Measurements from ENCODE around the gene SLC30A2.
A peak's percentile ranks its signal among the peaks of the same experiment; 100 is the strongest.

The SLC30A2 gene

GRCh38 chr1:26022404-26022779 is 23.5 kb downstream of the SLC30A2 start:
- DNase-seq (ENCODE audit: low read depth in 3 of 3): no peak

DNA sequence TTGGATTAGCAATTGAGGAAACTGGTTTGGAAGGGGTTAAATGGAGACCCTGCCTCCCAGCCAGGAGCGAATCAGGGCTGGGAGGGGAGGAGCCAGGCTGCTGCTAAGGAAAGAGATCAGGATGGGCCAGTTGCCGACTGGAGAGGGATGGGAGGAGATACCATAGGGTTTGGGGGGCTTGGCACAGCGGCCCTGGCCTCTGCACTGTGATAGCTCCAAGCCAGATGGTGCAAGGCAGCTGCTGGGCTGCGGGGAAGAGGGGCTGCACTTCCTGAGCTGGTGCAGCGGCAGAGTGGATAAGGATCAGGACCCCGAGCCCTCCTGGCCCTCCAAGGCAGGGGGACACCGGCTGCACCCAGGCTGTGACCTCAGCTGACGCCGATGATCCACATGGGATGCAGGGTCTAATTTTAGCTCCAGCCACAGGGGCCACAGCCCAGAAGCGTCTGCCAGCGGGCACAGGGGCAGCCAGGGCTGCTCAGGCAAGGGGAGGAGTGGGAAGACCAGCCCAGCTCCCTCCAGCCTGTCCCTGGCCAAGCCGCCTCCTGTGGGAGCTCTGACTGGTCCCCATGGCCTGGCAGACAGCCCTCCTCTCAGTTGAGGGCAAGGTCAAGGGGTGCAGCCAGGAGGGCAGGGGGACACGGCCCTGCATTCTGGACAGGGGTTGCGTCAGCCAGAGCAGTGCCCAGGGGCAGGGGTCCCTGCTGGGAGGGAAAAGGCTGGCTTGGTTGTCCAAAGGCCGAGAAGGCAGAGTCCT is 24.1 kb downstream of the SLC30A2 start, which contains the start of gene EXTL1:
TSS of gene EXTL1 (plus strand) at position 129 of the 757 bp plus-strand sequence. CDS start 872 bp downstream, outside the sequence.
- DNase-seq (ENCODE audit: low read depth in 3 of 3): no peak

GRCh38 chr1:26020941-26021646 is 24.8 kb downstream of the SLC30A2 start:
- DNase-seq (ENCODE audit: low read depth in 3 of 3): no peak

DNA sequence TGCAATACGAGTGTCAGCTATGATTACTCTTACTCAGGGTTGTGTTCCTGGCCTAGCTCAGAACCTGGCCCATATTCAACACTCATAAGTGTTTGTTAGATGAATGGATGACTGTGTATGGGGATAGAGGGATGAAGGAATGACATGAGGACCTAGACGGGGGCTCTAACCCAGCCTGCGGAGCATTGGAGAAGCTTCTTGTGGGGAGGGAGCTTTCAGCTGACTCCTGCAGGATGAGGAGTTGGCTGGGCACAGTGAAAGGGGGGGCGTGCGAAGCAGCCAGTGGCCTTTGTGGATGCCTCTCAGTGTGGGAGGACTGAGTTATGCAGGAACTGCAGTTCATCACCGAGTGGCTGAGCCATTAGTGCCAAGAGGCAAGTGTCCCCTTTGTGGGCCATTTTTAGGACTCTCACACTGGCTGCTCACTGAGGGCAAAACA is 25.6 kb downstream of the SLC30A2 start:
- no peak for DNase-seq (ENCODE audit: low read depth in 3 of 3)

DNA sequence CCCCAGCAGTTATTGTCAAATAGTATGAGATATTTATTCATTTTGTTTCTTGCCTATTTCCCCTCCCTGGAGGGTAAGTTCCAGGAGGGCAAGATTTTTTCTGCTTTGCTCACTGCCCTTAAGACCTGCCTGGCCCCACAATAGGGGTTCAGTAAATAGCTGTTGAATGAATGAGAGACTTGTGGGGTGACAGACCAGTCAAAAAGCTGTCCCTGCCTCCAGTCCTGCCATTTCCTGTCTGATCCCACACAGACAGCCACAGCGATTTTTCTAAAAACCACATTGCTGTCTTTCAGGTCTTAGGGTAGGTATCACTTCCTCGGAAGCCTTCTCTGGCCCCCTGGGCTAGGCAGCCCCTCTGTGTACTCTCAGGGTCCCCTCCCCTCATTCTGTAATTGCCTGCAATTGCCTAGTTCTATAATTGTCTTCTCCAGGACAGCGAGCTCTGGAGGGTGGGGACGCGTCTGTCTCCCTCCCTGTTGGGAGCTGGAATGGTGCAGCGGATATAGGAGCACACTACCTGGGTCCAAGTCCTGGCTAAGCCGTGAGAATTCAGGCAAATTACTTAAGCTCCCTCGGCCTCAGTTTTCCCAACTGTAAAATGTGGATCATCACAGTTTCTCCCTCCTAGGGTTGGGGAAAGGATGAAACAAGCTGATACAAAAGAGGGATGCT is 26.1 kb downstream of the SLC30A2 start:
- no peak for DNase-seq (ENCODE audit: low read depth in 3 of 3)

DNA sequence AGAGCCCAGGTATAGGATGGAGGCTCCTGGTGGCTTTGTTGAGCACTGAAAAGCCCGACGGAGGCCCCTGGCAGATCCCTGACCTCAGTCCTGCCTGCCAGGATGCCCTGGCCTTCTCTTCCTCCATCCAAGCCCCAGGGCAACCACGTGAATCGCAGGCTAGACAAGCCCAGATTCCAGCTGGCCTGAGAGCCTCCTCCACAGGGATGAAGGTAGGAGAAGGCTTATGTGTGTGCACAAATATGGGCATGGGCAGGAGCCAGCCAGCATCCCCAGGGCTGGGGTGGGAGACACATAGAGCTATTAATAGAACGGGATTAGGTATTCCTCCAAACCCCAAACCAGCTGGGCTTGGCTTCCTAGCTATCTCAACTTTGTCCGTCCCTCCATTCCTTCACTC is 28.3 kb downstream of the SLC30A2 start:
- DNase-seq (ENCODE audit: low read depth in 3 of 3): no peak

DNA sequence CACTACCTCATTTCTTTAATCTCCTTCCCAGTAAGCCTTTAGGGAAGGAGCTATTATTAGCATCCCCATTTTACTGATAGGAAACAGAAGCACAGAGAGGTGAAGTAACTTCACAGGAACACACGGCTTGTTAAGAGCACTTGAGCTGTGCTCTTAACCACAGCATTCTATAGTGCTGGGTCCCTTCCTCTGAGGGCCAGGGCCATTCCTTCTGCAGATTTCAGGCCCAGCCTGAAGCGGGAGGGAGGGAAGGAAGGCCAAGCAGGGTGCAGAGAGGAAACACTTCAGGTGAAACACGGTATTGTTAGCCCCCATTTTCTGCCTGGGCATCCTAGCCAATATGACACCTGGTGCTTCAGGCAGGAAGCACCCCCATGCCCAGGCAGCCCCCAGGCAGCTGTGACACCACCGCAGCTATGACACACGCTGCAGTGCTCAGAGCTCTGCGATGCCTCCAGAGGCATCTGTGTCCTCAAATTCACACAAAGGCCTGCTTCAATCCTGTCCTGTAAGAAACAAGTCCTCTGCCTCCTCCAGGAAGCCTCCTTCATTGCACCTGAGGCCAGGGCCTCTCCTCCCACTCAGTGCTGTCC is 28.9 kb downstream of the SLC30A2 start:
- DNase-seq (ENCODE audit: low read depth in 3 of 3): no peak

GRCh38 chr1:26016258-26016952 is 29.5 kb downstream of the SLC30A2 start:
- no peak for DNase-seq (ENCODE audit: low read depth in 3 of 3)

DNA sequence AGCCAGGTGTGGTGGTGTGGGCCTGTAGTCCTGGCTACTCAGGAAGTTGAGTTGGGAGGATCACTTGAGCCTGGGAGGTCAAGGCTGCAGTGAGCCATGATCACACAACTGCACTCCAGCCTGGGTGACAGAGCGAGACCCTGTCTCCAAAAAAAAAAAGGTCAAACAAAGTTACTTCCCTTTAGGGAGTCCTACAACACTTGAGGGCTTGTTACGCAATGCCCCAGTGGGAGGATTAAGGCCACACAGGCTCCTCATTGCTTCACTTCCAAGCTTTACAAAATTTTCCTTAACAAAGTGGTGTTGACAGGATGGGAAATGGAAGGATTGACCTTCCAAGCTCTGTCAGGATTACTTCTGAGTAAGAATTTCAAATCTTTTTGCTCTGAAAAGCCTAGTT is 30.6 kb downstream of the SLC30A2 start:
- no peak for DNase-seq (ENCODE audit: low read depth in 3 of 3)

GRCh38 chr1:26014179-26014578 is 31.7 kb downstream of the SLC30A2 start:
- DNase-seq (ENCODE audit: low read depth in 3 of 3): no peak

DNA sequence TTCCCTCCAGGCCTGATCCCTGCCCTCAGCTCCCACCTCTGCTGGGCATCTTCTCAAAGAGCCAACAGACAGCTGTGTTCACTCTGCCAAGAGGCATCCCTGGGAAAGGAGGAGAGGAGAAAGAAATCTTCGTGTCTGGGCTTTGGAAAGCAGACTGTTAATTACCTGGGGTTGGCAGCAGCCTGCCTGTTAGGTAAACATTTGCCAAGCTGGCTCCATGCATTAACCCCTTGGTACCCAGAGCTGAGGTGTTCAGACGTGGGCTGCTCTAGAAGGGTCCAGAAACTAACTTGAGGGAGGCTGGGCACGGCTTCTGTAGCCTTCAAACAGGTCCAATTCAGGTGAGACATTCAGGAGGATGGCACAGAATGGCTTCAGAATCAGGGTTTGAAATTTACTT is 33.1 kb downstream of the SLC30A2 start:
- no peak for DNase-seq (ENCODE audit: low read depth in 3 of 3)

- DNase-seq (ENCODE audit: low read depth in 3 of 3): no peak
These were observed 35.1 kb downstream of the SLC30A2 start for GRCh38 chr1:26010825-26011224.

DNA sequence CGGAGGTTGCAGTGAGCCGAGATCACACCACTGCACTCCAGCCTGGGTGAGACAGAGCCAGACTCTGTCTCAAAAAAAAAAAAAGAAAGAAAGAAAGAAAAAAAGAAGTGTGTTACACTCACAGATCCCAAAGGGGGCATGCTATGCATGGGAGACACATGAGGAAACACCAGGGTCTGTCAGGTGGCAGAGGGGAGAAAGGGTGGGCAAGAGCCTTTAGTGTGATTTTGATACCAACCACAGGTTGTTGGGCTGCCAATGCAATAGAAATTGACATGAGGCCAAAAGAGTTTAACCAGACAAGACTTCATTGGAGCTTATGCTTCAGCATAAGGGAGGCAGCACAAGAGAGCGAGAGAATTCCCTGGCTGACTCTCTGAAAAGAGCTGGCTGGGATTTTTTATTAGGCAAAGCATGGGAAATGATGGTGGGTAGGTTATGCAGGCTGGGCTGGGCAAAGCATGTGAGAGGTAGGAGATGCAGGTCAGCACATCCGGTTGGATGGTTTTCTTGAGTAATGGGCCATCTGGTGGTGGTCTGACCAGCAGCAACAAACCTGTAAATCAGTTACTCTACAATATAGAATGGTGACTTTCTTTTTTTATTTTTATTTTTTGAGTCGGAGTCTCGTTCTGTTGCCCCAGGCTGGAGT is 36.0 kb downstream of the SLC30A2 start:
- DNase-seq (ENCODE audit: low read depth in 3 of 3): no peak

DNA sequence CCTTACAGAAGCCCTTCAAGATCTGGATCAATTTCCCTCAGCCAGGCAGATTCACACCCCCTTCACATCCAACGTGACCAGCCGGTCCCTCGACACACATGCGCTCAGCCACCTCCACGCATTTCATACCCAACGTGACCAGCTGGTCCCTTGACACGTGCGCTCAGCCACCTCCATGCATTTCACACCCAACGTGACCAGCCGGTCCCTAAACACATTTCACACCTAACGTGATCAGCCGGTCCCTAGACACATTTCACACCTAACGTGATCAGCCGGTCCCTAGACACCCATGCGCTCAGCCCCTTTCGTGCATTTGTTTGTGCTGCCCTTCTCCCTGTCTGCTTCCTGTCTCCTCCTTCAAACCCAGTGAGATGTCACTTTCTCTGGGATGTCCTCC is 39.2 kb downstream of the SLC30A2 start:
- DNase-seq (ENCODE audit: low read depth in 3 of 3): no peak

- no peak for DNase-seq (ENCODE audit: low read depth in 3 of 3)
These were observed 40.3 kb downstream of the SLC30A2 start for GRCh38 chr1:26005434-26006105.

DNA sequence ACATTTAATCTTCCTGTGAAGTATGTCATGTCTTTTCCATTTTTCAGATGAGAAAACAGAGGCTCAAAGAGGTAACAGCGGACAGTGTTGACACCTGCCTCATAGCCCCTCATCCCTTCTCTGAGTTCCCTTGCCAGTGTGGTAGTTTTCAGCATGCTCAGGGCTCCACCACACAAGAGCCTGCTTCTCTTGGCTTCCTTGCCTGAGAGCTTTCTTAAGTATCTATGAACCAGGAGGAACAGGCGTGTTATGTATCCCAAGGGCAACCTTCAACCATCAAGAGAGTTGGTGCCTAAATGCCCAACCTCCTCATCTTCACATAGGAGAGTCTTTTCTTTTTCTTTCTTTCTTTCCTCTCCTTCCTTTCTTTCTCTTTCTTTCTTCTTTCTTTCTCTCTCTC is 42.2 kb downstream of the SLC30A2 start:
- no peak for DNase-seq (ENCODE audit: low read depth in 3 of 3)

GRCh38 chr1:26003262-26003661 is 42.7 kb downstream of the SLC30A2 start:
- no peak for DNase-seq (ENCODE audit: low read depth in 3 of 3)

GRCh38 chr1:25999041-25999800 is 46.7 kb downstream of the SLC30A2 start:
- no peak for DNase-seq (ENCODE audit: low read depth in 3 of 3)

DNA sequence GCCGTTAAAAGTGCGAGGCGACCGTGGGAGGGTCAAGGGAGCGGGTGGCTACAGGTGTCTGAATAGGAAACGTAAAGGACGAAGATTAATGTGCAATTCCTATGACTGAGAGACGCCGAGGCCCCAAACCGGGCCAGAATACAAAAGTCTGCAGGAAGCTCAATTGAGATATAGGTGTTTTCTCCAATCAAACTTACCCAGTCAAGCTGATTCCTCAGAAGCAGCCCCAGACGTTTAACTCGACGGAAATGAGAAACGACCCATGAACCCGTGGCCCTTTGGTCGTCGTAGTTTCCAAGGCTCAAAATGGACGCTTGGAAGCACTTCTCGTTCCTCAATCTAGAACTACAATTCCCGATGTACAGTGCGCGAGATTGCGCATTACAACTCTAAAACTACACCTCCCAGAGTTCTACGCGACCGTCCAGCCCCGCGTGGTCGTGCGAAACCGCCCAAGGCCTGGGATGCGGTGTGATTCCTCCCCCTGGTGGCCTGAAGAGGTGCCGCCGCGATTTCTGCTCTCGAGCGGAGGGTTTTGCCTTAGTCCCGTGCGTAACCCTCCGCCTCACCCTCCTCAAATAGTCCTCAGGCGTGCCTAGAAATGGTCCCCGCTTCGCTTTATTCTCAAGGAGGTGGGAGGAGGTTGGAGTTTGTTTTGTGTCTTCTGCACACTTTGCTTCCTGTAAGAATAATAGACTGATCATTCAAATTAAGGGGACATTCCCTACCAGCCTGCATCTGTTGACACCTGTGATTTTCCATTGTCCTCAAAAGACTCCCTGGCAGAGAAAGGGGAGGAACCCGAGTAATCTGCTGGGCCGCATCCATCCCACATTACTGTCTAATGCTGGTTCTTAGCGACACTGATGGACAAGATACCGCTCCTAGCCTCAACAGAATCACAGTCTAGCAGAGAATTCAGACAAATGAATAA is 47.8 kb downstream of the SLC30A2 start, which contains the start of gene PAFAH2:
TSS of gene PAFAH2 (minus strand) at position 236 of the 934 bp plus-strand sequence. CDS start 7,247 bp downstream, outside the sequence.
- DNase-seq (ENCODE audit: low read depth in 3 of 3): peak; percentile 94 to 96 (median 94)
